ENCODE measurements around the gene ZG16. TPM values are rescaled to one million over a fixed set of nuclear protein-coding genes. Genes with fewer than 3 reads are reported as not detected.

ZG16 gene
- total and polyA plus RNA-seq, 9 of the 15 experiments (the other 6 are each of a cell fraction or from before 2014, with no cell fraction given): 0.04 TPM; not detected in 8

DNA sequence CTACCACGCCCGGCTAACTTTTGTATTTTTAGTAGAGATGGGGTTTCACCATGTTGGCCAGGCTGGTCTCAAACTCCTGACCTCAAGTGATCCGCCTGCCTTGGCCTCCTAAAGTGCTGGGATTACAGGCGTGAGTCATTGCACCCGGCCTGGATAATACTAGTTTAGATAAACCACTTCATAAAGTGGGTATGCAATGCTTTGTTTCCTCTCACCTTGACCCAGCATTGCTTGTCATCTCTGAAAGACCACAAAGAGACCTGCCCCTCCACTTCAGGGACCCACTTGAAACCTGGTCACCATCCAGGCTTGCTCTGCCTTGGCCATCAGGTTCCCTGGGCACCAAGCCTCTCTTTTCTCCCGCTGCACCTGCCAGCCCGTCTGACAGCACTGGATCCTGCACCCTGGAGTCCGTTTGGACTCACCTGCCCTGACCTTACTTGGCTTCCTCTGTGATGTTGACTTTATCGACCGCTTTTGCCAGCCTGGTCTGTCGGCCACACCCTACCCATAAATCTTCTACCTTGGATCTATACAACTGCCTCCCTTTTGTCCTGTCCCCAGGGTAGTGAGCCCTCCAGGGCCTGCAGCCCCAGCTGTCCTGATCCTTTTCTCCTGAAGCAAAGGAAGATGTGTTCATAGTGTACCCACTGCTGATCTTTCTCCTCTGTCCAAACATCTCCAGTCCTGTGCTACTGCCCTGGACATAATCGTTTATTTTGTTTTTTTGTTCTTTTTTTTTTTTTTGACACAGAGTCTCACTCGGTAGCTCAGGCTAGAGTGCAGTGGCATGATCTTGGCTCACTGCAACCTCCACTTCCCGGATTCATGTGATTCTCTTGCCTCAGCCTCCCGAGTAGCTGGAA lies 12.7 kb upstream of the ZG16 start (continued):
- TF ChIP-seq, protein P1, sequence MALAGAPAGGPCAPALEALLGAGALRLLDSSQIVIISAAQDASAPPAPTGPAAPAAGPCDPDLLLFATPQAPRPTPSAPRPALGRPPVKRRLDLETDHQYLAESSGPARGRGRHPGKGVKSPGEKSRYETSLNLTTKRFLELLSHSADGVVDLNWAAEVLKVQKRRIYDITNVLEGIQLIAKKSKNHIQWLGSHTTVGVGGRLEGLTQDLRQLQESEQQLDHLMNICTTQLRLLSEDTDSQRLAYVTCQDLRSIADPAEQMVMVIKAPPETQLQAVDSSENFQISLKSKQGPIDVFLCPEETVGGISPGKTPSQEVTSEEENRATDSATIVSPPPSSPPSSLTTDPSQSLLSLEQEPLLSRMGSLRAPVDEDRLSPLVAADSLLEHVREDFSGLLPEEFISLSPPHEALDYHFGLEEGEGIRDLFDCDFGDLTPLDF (CRISPR knock-in tag; IDR thresholded peaks at IDR 0.05): no peak
- TF ChIP-seq, protein P2, sequence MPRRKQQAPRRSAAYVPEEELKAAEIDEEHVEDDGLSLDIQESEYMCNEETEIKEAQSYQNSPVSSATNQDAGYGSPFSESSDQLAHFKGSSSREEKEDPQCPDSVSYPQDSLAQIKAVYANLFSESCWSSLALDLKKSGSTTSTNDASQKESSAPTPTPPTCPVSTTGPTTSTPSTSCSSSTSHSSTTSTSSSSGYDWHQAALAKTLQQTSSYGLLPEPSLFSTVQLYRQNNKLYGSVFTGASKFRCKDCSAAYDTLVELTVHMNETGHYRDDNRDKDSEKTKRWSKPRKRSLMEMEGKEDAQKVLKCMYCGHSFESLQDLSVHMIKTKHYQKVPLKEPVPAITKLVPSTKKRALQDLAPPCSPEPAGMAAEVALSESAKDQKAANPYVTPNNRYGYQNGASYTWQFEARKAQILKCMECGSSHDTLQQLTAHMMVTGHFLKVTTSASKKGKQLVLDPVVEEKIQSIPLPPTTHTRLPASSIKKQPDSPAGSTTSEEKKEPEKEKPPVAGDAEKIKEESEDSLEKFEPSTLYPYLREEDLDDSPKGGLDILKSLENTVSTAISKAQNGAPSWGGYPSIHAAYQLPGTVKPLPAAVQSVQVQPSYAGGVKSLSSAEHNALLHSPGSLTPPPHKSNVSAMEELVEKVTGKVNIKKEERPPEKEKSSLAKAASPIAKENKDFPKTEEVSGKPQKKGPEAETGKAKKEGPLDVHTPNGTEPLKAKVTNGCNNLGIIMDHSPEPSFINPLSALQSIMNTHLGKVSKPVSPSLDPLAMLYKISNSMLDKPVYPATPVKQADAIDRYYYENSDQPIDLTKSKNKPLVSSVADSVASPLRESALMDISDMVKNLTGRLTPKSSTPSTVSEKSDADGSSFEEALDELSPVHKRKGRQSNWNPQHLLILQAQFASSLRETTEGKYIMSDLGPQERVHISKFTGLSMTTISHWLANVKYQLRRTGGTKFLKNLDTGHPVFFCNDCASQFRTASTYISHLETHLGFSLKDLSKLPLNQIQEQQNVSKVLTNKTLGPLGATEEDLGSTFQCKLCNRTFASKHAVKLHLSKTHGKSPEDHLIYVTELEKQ (CRISPR knock-in tag; IDR thresholded peaks at IDR 0.05): no peak
- TF ChIP-seq JUN (IDR thresholded peaks at IDR 0.05; ENCODE audit: borderline replicate concordance, low read depth, low read length) (no peak), JUN (CRISPR knock-in tag; IDR thresholded peaks at IDR 0.05; ENCODE audit: borderline replicate concordance) (no peak), SIRT6 (IDR thresholded peaks at IDR 0.05; ENCODE audit: low read depth, low read length) (no peak), GABPB1 (CRISPR knock-in tag; IDR thresholded peaks at IDR 0.05) (no peak), FOXK2 (conservative IDR thresholded peaks at IDR 0.05 in 1 of 2, IDR thresholded peaks at IDR 0.05 in 1 of 2; ENCODE audit: low read depth in 2 of 2) (no peak), FUS (optimal IDR thresholded peaks at IDR 0.05; ENCODE audit: low read depth, low read length) (no peak), ZNF668 (CRISPR knock-in tag; IDR thresholded peaks at IDR 0.05) (no peak), ZBTB1 (CRISPR knock-in tag; IDR thresholded peaks at IDR 0.05; ENCODE audit: borderline replicate concordance, low read depth) (no peak), SETDB1 (IDR thresholded peaks at IDR 0.05; ENCODE audit: low read length) (no peak), PHF8 (IDR thresholded peaks at IDR 0.05; ENCODE audit: borderline replicate concordance, low read length) (no peak), ZBTB17 (CRISPR knock-in tag; IDR thresholded peaks at IDR 0.05) (no peak), PPARD (CRISPR knock-in tag; IDR thresholded peaks at IDR 0.05) (no peak)
- TF ChIP-seq, protein P3, sequence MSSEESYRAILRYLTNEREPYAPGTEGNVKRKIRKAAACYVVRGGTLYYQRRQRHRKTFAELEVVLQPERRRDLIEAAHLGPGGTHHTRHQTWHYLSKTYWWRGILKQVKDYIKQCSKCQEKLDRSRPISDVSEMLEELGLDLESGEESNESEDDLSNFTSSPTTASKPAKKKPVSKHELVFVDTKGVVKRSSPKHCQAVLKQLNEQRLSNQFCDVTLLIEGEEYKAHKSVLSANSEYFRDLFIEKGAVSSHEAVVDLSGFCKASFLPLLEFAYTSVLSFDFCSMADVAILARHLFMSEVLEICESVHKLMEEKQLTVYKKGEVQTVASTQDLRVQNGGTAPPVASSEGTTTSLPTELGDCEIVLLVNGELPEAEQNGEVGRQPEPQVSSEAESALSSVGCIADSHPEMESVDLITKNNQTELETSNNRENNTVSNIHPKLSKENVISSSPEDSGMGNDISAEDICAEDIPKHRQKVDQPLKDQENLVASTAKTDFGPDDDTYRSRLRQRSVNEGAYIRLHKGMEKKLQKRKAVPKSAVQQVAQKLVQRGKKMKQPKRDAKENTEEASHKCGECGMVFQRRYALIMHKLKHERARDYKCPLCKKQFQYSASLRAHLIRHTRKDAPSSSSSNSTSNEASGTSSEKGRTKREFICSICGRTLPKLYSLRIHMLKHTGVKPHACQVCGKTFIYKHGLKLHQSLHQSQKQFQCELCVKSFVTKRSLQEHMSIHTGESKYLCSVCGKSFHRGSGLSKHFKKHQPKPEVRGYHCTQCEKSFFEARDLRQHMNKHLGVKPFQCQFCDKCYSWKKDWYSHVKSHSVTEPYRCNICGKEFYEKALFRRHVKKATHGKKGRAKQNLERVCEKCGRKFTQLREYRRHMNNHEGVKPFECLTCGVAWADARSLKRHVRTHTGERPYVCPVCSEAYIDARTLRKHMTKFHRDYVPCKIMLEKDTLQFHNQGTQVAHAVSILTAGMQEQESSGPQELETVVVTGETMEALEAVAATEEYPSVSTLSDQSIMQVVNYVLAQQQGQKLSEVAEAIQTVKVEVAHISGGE (CRISPR knock-in tag; IDR thresholded peaks at IDR 0.05): 0 out of 6 replicates have a peak, but pooled peaks of 1 of the 3 experiments have one; percentile 15
- TF ChIP-seq, protein P4, sequence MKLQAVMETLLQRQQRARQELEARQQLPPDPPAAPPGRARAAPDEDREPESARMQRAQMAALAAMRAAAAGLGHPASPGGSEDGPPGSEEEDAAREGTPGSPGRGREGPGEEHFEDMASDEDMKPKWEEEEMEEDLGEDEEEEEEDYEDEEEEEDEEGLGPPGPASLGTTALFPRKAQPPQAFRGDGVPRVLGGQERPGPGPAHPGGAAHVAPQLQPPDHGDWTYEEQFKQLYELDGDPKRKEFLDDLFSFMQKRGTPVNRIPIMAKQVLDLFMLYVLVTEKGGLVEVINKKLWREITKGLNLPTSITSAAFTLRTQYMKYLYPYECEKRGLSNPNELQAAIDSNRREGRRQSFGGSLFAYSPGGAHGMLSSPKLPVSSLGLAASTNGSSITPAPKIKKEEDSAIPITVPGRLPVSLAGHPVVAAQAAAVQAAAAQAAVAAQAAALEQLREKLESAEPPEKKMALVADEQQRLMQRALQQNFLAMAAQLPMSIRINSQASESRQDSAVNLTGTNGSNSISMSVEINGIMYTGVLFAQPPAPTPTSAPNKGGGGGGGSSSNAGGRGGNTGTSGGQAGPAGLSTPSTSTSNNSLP (IDR thresholded peaks at IDR 0.05; ENCODE audit: borderline replicate concordance, low read depth, low read length): no peak
